NCI-H1092 (cell line): ENCODE data around the gene KCTD8.

Source experiments
- DNase-seq: peaks from one replicate; lab custom pipeline; 2025; lab: John Stamatoyannopoulos, UW

The KCTD8 gene

DNA sequence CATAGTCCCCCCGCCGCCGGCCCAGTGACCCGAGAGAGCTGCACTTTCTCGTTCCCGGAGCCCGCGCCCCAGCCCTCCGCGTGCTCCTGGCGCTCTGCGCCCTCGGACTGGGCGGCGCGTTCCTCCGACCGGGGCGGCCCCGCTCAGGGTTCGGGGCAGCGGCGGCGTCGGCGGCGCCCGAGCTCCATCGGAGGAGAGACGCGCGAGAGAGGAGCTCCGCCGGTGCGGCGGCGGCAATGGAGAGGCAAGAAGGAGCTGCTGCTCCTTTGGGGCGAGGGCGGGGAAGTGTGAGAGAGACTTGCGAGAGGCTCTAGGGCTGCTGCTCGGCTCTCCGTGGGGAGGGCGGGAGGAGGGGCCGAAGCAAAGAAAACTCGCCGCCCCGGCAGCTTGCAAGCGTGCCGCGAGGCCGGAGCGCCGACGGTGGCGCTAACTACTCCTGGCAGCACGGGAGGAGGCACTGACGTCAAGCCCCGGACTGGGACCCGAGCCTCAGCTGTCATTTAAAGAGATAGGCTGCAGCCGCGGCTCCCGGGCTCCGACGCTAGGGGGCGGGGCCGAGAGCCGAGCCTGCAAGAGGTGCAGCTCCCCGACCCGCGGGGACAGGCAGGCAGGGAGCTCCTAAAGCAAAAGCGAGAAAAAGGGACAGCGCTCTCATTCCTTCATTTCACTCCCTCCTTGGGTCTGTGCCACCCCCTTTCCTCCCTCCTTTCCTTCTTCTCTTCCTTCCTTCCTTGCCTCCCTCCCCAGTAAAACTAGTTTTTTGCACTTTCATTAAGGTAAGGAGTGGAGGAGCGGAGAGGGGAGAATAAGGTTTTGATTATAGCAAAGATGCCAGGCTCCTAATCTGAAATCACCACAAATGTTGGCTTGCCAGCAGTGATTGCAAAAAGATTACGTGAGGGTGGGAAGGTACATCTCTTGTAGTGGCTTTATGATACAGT is at the start of gene KCTD8:
Gene KCTD8, minus strand, starts transcription at position 289 of the 941 bp plus-strand sequence.
- DNase-seq, result peak; percentile 88

DNA sequence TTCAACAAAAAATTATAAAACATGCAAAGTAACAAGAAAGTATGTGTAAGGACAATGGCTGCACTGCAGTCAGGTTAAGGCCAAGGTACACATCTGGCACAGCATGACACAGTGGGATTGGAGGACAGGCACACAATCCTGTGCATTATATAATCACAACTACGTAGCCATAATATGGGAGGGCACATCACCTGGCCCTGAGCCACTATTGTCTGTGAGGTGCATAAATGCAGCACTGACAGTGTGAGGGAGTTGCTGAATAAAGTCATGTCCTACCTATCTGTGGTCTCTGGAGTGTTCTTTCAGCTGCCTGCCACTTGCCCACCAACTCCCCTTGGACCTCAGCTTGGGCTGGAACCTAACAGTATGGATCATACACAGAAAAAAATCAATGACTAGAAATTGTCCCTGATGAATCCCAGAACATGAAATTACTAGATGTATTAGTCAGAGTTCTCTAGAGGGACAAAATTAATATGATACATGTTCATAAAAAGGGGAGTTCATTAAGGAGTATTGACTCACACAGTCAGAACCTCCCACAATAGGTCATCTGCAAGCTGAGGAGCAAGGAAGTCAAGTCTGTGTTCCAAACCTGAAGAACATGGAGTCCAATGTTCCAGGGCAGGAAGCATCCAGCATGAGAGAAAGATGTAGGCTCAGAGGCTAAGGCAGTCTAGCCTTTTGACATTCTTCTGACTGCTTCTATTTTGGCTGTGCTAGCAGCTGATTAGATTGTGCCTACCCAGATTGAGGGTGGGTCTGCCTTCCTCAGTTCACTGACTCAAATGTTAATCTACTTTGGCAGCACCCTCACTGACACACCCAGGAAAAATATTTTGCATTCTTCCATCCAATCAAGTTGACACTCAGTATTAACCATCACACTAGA is 46.4 kb upstream of the KCTD8 start:
- no peak for DNase-seq

DNA sequence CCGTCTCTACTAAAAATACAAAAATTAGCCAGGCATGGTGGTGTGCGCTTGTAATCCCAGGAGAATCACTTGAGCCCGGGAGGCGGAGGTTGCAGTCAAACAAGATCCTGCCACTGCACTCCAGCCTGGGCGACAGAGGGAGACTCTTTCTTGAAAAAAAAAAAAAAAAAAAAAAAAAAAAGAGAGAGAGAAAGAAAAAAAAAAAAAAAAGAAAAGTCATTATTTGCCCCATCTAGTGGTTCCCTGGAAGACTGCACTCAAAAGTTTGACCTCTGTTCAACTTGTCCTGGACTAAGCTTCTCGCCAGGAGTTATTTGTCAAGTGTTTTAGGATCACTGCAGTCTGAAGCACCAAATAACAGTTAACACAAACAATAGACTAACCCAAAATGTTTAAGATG is 45.3 kb upstream of the KCTD8 start:
- peak; percentile 4 for DNase-seq

DNA sequence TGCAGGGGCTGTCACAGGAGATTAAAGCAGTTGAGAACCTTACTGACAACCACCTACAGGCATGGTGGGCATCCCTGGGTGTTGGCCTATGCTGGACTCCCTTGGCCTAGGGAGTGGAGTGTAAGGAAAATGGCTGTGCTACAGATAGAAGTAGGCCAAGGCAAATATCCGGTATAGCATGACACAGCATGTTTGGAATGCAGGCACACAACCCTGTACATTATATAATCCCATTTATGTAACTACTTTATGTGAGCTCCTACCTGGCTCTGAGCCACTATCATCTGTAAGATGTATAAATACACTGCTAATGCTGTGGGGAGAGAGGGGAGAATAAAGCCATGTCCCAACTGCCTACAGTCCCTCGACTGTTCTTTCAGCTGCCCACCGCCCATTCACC is 38.7 kb upstream of the KCTD8 start:
- DNase-seq, result no peak

DNA sequence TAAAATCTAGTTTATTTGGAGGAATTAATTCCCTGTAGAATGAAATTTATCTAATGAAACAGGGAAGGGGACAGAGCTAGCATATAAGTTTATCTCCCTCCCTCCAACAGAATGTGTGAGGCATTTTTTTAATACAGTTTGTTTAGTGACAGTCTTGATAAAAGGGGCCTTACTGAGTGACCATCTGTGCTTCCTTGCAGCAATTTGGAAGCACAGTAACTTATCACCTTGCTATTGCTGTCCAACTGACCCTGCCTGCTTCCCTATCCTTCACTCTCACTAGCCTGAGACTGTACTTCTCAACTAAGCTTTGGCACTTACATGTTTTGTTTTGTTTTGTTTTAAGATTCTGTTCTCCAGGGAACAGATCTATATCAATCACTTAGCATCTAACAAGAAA is 31.1 kb upstream of the KCTD8 start:
- no peak for DNase-seq

DNA sequence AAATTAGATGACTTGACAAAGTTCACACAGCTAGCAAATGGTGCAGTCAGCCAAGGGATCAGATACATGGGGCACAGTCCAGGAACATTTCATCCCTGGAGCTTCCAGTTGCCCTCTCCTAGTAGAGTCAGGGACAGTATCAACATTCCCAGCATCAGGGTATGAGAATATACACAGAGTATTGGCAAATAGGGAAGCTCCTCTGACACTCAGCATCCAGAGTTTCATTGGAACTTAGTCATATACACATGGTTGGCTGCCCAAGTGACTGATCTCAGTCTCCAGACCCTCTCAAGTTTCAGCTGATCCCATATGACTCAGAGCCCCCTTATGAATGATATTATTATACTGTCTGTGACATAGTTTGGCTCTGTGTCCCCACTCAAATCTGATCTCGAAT is 13.7 kb upstream of the KCTD8 start:
- no peak for DNase-seq

DNA sequence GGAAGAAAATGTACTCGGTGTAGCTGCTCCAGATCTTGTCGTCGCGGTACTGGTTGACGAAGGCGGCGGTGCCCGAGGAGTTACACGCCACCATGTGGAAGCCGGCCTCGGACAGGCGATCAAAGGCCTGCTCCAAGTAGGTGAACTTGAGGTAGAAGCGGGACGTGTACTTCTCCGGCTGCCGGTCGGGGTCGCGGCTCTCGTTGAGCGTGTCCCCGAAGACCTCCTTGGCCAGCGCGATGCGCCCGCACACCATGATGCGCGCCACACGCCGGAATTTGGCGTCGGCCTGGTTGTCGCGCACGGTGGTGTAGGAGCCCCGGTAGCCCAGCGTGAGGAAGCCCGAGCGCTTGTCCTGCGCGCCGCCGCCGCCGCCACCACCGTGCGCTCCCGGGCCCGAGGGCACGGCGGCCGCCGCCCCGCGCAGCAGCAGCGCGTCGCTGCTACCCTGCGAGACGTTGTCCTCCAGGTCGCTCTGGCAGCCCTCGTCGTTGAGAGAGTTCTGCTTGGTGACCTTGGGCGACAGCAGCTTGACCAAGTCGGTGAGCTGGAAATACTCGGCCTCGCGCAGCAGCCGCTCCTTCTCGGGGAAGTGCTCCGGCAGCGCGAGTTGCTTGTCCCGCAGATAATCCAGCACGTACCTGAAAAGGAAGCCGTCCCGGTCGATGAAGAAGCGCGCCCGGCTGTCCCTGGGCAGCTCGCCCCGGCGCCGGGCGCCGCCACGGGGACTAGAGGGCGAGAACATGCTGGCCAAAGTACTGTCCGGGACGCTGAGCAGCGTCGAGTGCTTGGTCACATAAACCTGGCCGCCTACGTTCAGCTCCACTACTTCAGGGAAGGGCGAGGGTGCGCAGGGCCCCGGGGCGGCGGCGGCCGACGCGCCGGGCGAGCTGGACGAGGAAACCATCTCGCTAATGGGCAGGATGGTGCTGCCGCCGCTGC is 775 bp downstream of the KCTD8 start:
- peak; percentile 27 for DNase-seq

DNA sequence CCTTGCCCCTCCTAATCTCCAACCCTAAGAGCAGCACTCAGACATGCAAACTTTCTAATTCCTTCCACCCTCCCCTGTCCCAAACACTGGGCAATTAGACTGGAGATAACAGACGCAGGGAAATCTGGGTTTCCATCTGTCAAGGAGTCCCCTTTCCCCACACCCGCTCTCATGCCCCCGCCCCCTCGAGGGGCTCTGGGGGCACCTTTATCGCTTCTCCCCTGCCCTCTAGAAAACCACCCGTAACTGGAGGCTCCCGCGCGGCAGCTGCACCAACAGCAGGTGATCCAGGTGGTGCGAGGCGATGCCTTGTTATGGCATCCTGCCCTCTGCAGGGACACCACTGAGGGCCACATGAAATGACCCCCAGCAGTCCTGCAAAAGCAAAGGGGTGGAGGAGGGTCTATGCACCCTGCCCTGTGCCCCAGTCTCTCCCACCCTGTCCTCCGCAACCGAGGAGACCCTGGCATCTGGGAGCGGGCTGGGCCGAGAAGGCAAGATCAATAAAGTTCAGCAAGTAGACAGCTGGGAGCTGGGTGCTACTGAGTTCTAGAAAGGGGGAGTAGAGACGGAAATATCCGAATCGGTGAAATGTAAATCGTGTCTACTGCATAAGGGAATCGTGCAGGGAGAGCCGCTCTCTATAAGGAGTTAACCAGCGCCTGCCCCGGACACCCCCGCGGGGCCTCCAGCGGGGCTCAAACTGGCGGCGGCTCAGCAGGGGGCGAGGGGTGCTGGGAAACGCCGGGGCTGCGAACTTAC is 1.6 kb downstream of the KCTD8 start:
- DNase-seq, result no peak

DNA sequence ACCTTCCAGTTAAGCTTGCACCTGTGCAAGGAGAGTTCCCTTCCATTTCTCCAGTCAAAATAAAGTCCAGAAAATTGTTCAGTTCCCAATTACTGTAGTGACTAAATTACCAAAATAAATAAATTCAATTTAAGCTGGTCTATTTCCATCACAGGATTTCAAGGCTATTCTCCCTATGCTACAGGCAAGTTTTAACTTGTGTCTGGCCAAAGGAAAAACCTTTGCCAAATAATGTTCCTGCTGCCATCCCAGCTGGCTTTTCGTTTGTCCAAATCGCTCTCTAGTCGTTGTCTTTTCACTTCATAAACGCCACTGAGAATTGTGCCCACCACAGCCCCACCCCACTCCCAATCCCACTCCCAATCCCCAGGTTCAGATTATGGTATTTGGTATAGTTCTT is 2.4 kb downstream of the KCTD8 start:
- DNase-seq, result no peak

DNA sequence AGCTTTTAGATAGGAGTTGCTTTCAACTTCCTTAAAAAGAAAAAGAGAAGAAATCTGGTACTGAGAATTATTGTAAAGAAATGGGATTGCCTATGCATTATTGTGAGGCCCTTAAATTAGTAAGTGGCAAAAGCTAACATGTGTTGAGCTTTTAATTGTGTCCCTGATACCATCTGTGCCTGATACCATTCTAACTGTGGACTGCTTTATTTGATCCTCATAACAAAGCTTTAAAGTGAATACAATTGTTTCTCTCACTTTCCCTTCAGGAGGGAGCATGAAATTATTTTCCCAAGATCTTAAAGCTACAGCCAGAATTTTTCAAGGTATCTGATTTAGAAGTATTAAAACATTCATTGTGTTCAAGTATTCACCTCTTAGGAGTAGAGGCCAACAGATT is 9.9 kb downstream of the KCTD8 start:
- DNase-seq, result no peak

DNA sequence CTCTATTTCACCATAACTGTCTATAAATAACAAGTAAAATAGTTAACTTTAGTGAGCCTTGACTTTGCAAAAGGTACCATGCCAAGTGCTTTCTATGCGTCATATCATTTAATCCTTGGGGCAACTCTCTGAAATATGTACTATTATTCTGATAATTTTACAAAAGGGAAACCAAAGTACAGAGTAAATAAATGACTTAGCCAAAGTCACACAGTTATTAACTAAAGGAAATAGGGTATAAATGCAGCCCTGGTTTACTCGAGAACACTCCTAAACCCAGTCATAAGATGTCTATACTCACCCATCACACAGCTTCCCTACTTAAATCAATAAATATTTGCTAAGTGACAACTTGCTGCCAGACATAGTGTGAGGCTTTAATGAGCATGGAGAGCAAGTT is 14.4 kb downstream of the KCTD8 start:
- no peak for DNase-seq

DNA sequence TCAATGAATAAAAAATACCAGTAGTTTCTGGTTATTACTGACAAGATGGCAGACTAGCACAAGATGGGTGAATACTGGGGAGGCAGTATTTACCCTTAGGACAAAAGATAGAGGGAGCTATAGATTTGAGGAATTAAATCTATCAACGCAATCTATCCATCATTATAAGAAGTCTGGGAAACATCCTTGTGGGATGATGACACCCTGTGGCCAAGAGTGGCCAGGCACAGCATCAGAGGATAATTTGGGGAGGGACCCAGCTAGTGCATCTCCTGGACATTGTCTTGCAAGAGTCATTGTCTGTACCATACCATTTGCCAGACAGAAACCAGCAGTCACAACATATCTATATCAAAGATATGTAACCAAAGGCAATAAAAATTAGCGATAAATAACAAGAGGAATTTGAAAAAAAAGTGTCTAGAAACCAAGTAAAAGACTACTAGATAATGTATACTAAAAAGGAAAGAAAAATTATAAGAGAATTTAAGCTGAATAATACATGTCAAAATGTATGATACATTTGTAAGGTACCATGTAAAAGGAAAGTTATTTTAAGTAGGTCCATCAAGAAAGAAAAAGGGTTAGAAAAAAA is 22.9 kb downstream of the KCTD8 start:
- peak; percentile 23 for DNase-seq

DNA sequence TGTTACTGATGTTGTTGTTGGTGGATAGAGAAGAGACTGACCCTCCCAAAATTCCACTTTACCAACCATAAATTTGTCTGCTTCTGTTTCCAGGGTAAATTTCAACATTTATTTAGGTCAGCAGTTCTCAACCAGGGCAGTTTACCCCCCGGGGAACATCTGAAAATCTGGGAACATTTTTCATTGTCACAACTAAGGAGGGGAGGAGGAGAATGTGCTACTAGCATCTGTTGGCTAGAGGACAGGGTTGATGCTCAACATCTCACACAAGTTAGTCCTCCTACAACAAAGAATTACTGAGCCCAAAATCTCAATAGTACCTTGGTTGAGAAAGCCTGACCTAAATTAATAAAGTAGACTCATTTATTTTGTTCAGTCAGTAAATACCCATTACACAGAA is 25.7 kb downstream of the KCTD8 start:
- DNase-seq, result no peak

DNA sequence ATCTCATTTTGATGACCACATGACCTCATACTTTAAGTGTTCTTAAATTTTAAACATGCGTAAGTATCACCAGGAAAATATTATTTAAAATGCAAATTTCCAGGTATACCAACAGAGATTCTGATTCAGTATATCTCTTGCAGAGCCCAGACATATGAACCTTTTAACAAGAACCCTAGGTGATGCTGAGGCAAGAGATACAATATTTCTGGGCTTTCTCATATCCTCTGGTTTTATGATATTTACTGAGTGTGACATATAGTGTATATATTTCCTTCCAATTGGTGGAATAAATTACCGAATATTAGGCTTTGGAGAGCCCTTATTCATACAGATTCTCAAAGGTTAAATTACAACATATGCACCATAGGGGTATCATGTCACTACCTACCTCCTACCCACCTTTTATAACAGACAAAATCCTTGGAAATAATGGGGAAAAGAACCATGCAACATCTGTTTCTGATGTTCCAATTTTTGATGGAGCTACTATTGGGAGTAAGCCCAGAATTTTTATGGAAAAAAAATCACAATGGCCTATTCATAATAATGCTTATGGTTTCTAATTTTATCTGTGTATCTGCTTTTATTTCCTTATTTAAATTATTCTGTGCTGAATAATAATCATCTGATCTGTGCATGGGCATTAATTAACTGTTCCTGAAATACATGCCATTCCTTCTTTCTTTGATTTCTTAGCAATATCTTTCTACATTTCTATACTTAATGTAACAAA is 27.1 kb downstream of the KCTD8 start:
- no peak for DNase-seq

DNA sequence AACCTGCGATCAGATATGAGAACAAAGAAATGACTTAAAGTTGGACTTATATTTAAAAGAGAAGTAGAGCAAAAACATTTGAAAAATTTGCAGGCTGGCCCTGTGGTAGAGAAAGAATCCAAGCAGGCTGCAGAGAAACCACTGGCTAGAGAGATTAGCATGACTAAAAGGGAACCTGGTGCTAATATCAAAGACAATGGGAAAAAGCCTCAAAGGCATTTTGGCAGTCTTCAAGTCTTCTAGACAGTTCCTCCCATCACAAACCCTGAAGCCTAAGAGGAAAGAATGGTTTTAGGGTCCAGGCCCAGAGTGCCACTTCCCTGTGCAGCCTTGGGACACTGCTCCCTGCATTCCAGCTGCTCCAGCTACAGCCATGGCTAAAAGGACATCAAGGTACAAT is 33.4 kb downstream of the KCTD8 start:
- no peak for DNase-seq

DNA sequence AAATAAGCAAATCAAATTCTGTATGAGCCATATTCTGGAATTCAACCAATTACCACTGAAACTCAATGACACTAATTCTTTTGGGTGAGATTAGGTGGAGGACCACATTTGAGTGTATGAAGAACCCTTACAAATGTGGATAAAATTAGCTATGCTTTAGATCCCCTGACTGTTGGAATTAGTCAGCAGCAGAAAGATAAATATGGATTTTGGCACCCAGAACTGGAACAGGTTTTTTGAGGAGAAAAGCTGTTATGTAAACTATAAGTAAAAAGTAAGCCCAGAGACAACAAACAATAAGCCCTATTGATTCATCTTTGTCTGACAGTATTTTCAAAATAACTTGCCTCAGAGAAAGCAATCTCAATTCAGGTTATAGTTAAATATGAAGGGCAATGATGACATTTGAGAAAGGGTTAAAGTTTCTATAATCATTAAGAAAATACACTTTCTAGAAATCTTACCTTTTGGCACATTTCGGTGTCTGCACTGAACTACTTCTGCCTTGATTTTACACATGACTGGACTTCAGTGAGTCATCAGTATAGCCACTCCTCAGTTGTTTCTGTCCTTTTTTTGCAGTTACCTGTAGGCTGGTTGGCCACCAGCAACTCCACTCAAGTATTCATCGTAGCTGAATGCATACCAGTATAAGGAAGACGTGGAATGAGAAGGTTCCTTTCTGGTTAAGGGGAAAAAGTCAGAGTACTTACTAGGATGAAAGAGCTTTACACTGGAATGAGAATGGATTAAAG is 80.0 kb downstream of the KCTD8 start:
- no peak for DNase-seq

DNA sequence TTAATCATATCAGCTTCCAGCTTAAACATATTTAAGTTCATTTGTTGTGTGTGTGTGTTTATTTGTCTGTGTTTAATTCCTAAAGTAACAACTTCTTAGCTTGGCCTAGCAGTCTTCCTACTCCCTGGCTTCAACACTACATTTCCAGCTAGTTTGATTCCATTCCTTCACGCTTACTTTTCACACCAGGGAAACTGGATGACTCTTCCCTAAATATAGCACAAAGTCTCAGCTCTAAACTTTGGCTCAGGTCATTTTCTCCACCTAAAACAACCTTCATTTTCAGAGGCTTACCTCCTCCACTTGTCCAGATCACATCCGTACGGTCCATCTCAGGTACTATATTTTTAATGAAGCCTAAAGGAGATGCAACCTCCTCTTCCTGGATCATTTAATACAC is 94.4 kb downstream of the KCTD8 start:
- no peak for DNase-seq

DNA sequence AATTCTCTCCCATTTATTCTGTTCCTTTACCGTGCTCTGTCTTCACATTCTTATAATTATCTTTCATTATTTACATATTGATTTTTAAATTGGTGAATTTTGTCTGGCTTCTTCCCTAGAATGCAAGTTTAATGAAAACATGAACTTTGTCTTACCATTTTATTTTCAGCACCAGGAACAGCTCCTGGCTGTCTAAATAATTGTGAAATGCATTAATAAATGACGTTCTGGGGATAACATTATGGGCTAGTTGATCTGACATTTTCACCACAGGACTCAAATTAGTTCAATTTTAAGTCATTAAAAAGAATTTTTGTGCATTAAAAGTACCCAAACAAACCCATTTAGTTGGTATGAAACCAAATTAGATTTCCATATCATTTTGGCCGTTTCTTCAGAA is 97.5 kb downstream of the KCTD8 start:
- DNase-seq, result no peak

DNA sequence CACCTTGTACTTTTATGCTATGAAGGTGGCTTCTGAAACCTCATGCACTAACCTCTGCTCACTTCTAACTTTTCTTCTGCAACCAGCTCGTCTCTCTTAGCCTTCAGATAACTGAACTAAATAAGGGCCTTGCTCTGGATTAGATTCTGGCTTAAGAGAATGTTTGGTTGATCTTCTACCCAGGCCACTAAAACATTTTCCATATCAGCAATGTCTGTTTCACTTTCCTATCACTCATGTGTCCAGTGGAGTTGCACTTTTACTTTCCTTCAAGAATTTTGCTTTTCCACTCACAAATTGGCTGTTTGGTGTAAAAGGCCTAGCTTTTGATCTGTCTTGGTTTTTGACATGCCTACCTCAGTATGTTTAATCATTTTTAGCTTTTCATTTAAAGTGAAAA is 105.8 kb downstream of the KCTD8 start:
- no peak for DNase-seq
